Adipose tissue (tissue), 3 donors: ENCODE data around the gene CCNJ. TPM values are rescaled to one million over a fixed set of nuclear protein-coding genes. Genes with fewer than 3 reads are reported as not detected.

Experiments
- H3K27ac ChIP-seq: one replicate; pipeline ENCODE4 v1.5.1; 2013; ENCODE audit warnings: low read depth, low read length
- WGBS, 3 donors: extraction: QIAGEN DNeasy Blood & Tissue Kit; methylation state at CpG; one replicate each; pipeline ENCODE4 v1.1.7; 2013; 5-methylcytosine and 5-hydroxymethylcytosine counted together
- polyA plus RNA-seq, 3 donors: library from polyadenylated mRNA; stranded (reverse); fragments of 200-250 nt; gene quantifications; one replicate each; pipeline ENCODE4 v1.2.3, GENCODE V29; 2013
- donor health status: healthy with polysubstance abuse.
- donor health status: Bipolar disorder and iron deficiency.
- donor health status: healthy.

Gene CCNJ
- polyA plus RNA-seq, 3 donors, result 2.1 to 3.7 (median 2.6) TPM

DNA sequence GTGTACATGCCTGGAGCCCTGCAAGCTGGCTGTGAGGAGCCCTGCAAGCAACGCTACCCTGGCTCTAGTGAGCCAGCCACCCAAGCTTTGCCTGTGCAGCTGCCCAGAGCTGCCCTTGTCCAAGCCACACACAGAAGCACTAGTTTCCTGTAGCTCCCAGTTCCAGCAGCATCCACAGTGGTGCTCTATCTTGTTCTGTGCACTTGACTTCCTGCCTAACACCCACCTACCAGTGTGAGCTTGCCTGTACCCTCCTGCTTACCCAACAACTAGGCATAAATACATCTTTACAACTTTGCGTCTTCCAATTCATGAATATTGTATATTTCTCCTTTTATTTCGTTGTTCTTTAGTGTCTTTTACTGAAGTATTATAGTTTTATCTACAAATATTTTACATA, 54.5 kb downstream of the CCNJ start:
- H3K27ac ChIP-seq, result no peak overlapping the region
- 80 to 83% (median 83%) methylated on average over 3 of the region's 3 CpGs for WGBS, 3 donors

DNA sequence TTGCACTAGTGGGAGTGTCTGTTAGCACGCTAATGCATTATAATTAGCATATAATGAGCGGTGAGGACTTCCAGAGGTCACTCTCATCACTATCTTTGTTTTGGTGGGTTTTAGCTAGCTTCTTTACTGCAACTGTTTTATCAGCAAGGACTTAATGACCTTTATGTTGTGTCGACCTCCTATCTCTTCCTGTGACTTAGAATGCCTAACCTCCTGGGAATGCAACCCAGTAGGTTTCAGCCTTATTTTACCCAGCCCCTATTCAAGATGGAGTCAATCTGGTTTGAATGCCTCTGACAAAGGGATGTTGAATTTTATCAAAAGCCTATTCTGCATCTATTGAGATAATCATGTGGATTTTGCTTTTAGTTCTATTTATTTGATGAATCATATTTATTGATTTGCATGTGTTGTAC, 64.2 kb downstream of the CCNJ start:
- H3K27ac ChIP-seq, result no peak overlapping the region
- WGBS, 3 donors, result 41 to 59% (median 50%) methylated on average over 3 of the region's 3 CpGs

Other genes starting within 250 kb of the CCNJ start
- gene CC2D2B, start 135.6 kb upstream of the CCNJ start, polyA plus RNA-seq, result 1 to 10 TPM in 1 of 3 donors, under 1 TPM in 2; 0.03 to 1.5 (median 0.25) TPM
- gene ZNF518A, start 86.7 kb downstream of the CCNJ start, polyA plus RNA-seq, result 1 to 10 TPM; 3.3 to 3.6 (median 3.3) TPM
- 1 to 10 TPM; 1.0 to 8.0 (median 2.9) TPM for gene BLNK, start 228.0 kb downstream of the CCNJ start, polyA plus RNA-seq